ENCODE measurements around the gene DMC1.

DMC1 gene

GRCh38 chr22:38490475-38490874, 79.5 kb downstream of the DMC1 start:
- TF ChIP-seq ZC3H10 (CRISPR knock-in tag; IDR thresholded peaks at IDR 0.05) (no peak), TSHZ2 (CRISPR knock-in tag; IDR thresholded peaks at IDR 0.05) (no peak), ARNTL (CRISPR knock-in tag; IDR thresholded peaks at IDR 0.05; ENCODE audit: borderline replicate concordance, low read depth) (no peak), ZNF565 (CRISPR knock-in tag; conservative IDR thresholded peaks at IDR 0.05; ENCODE audit: low read depth) (no peak), ISL1 (CRISPR knock-in tag; IDR thresholded peaks at IDR 0.05) (no peak), TOX (CRISPR knock-in tag; IDR thresholded peaks at IDR 0.05; ENCODE audit: borderline replicate concordance) (no peak), TCF4 (CRISPR knock-in tag; IDR thresholded peaks at IDR 0.05; ENCODE audit: borderline replicate concordance) (no peak), BACH2 (CRISPR knock-in tag; IDR thresholded peaks at IDR 0.05; ENCODE audit: borderline replicate concordance) (no peak), GLIS3 (CRISPR knock-in tag; IDR thresholded peaks at IDR 0.05) (no peak), RARB (CRISPR knock-in tag; IDR thresholded peaks at IDR 0.05) (no peak), PPARA (CRISPR knock-in tag; IDR thresholded peaks at IDR 0.05; ENCODE audit: borderline replicate concordance) (no peak), ZFP30 (CRISPR knock-in tag; IDR thresholded peaks at IDR 0.05) (no peak), CSDC2 (CRISPR knock-in tag; IDR thresholded peaks at IDR 0.05) (no peak), PATZ1 (CRISPR knock-in tag; IDR thresholded peaks at IDR 0.05; ENCODE audit: borderline replicate concordance) (no peak), ZNF8 (CRISPR knock-in tag; IDR thresholded peaks at IDR 0.05) (no peak), ESRRG (CRISPR knock-in tag; IDR thresholded peaks at IDR 0.05) (no peak), CREB5 (CRISPR knock-in tag; IDR thresholded peaks at IDR 0.05; ENCODE audit: low read depth) (no peak)
- ATAC-seq, result no peak

- no peak for ATAC-seq
- TF ChIP-seq PATZ1 (CRISPR knock-in tag; IDR thresholded peaks at IDR 0.05; ENCODE audit: borderline replicate concordance) (no peak), ZFP3 (CRISPR knock-in tag; IDR thresholded peaks at IDR 0.05) (no peak), OSR1 (CRISPR knock-in tag; IDR thresholded peaks at IDR 0.05) (no peak), PPARA (CRISPR knock-in tag; IDR thresholded peaks at IDR 0.05; ENCODE audit: borderline replicate concordance) (no peak), CSRNP3 (CRISPR knock-in tag; IDR thresholded peaks at IDR 0.05) (no peak), ZNF565 (CRISPR knock-in tag; conservative IDR thresholded peaks at IDR 0.05; ENCODE audit: low read depth) (no peak), GLIS3 (CRISPR knock-in tag; IDR thresholded peaks at IDR 0.05) (no peak), ESRRG (CRISPR knock-in tag; IDR thresholded peaks at IDR 0.05) (no peak), TOX (CRISPR knock-in tag; IDR thresholded peaks at IDR 0.05; ENCODE audit: borderline replicate concordance) (no peak), BACH2 (CRISPR knock-in tag; IDR thresholded peaks at IDR 0.05; ENCODE audit: borderline replicate concordance) (no peak), CSDC2 (CRISPR knock-in tag; IDR thresholded peaks at IDR 0.05) (no peak), ZC3H10 (CRISPR knock-in tag; IDR thresholded peaks at IDR 0.05) (no peak), ZFP30 (CRISPR knock-in tag; IDR thresholded peaks at IDR 0.05) (no peak), CREB5 (CRISPR knock-in tag; IDR thresholded peaks at IDR 0.05; ENCODE audit: low read depth) (no peak), RARB (CRISPR knock-in tag; IDR thresholded peaks at IDR 0.05) (no peak), ARNTL (CRISPR knock-in tag; IDR thresholded peaks at IDR 0.05; ENCODE audit: borderline replicate concordance, low read depth) (no peak), TCF4 (CRISPR knock-in tag; IDR thresholded peaks at IDR 0.05; ENCODE audit: borderline replicate concordance) (no peak), ISL1 (CRISPR knock-in tag; IDR thresholded peaks at IDR 0.05) (no peak), SNAI2 (CRISPR knock-in tag; IDR thresholded peaks at IDR 0.05) (no peak), TSHZ2 (CRISPR knock-in tag; IDR thresholded peaks at IDR 0.05) (no peak)
These were observed 80.3 kb downstream of the DMC1 start for GRCh38 chr22:38489561-38490145.
